ENCODE results near the gene CADPS. TPM values are rescaled to one million over a fixed set of nuclear protein-coding genes. Genes with fewer than 3 reads are reported as not detected.

CADPS gene
- polyA plus RNA-seq (ENCODE audit: insufficient read length in 3 of 3), result 1 to 10 TPM; 1.2 to 2.4 (median 1.2) TPM

GRCh38 chr3:62874711-62875557 lies at the start of gene CADPS:
CADPS (minus strand) TSS chr3:62875416; CDS start chr3:62875029, 387 bp downstream.
- DNase-seq (ENCODE audit: low read depth in 3 of 3, low spot score in 2 of 3), result no peak

- DNase-seq (ENCODE audit: low read depth in 3 of 3, low spot score in 2 of 3), result no peak
These were observed 47.9 kb upstream of the CADPS start for GRCh38 chr3:62923066-62923465.

GRCh38 chr3:62922326-62922725 lies 47.1 kb upstream of the CADPS start:
- no peak for DNase-seq (ENCODE audit: low read depth in 3 of 3, low spot score in 2 of 3)

- DNase-seq (ENCODE audit: low read depth in 3 of 3, low spot score in 2 of 3), result no peak
These were observed 45.2 kb upstream of the CADPS start for GRCh38 chr3:62920466-62920784.

GRCh38 chr3:62919784-62920465 lies 44.7 kb upstream of the CADPS start:
- DNase-seq (ENCODE audit: low read depth in 3 of 3, low spot score in 2 of 3), result no peak

GRCh38 chr3:62918777-62919176 lies 43.6 kb upstream of the CADPS start:
- no peak for DNase-seq (ENCODE audit: low read depth in 3 of 3, low spot score in 2 of 3)

- no peak for DNase-seq (ENCODE audit: low read depth in 3 of 3, low spot score in 2 of 3)
These were observed 42.9 kb upstream of the CADPS start for GRCh38 chr3:62918131-62918530.

- no peak for DNase-seq (ENCODE audit: low read depth in 3 of 3, low spot score in 2 of 3)
These were observed 36.3 kb upstream of the CADPS start for GRCh38 chr3:62911526-62911925.

- DNase-seq (ENCODE audit: low read depth in 3 of 3, low spot score in 2 of 3), result no peak
These were observed 30.1 kb upstream of the CADPS start for GRCh38 chr3:62905331-62905730.

- DNase-seq (ENCODE audit: low read depth in 3 of 3, low spot score in 2 of 3), result no peak
These were observed 23.6 kb upstream of the CADPS start for GRCh38 chr3:62898530-62899496.

GRCh38 chr3:62895901-62896300 lies 20.7 kb upstream of the CADPS start:
- DNase-seq (ENCODE audit: low read depth in 3 of 3, low spot score in 2 of 3), result no peak

- no peak for DNase-seq (ENCODE audit: low read depth in 3 of 3, low spot score in 2 of 3)
These were observed 17.7 kb upstream of the CADPS start for GRCh38 chr3:62892951-62893350.

GRCh38 chr3:62892045-62892444 lies 16.8 kb upstream of the CADPS start:
- DNase-seq (ENCODE audit: low read depth in 3 of 3, low spot score in 2 of 3), result no peak

GRCh38 chr3:62888778-62889177 lies 13.6 kb upstream of the CADPS start:
- DNase-seq (ENCODE audit: low read depth in 3 of 3, low spot score in 2 of 3), result no peak

GRCh38 chr3:62888180-62888579 lies 13.0 kb upstream of the CADPS start:
- no peak for DNase-seq (ENCODE audit: low read depth in 3 of 3, low spot score in 2 of 3)

GRCh38 chr3:62885136-62885535 lies 9.9 kb upstream of the CADPS start:
- no peak for DNase-seq (ENCODE audit: low read depth in 3 of 3, low spot score in 2 of 3)

- DNase-seq (ENCODE audit: low read depth in 3 of 3, low spot score in 2 of 3), result no peak
These were observed 9.1 kb upstream of the CADPS start for GRCh38 chr3:62884096-62884870.

- DNase-seq (ENCODE audit: low read depth in 3 of 3, low spot score in 2 of 3), result no peak
These were observed 7.5 kb upstream of the CADPS start for GRCh38 chr3:62882676-62883200.

GRCh38 chr3:62876064-62876463 lies 848 bp upstream of the CADPS start:
- peak in 2 of 3 donors; percentile 47 to 64 for DNase-seq (ENCODE audit: low read depth in 3 of 3, low spot score in 2 of 3)

GRCh38 chr3:62875558-62876002 lies 364 bp upstream of the CADPS start:
- DNase-seq (ENCODE audit: low read depth in 3 of 3, low spot score in 2 of 3), result no peak
